ENCODE data around the gene AFTPH. TPM values are rescaled to one million over a fixed set of nuclear protein-coding genes. Genes with fewer than 3 reads are reported as not detected.

Gene AFTPH
- total and polyA plus RNA-seq, 9 of the 15 experiments (the other 6 are each of a cell fraction or from before 2014, with no cell fraction given): 8.0 to 26.2 (median 13.8) TPM

DNA sequence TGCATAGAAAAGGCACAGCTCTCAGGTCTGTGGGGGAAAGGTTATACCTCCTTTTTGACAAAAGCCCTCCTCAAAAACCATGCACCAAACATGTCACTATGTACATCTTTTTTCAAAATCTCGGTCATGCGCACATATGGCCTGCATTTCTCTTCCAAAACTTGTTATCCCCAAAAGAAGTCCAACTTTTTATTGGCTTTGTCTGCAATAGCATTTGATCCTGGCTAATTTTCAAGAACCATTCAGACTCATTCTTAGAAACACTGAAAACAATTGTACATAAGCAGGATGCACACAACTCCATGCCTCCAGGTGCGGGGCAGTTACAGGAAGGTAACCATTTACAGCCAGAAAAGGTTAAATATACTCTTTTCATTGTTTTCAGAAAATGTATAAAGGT is 107.6 kb downstream of the AFTPH start (continued):
- no peak for TF ChIP-seq REST (IDR thresholded peaks at IDR 0.05; ENCODE audit: borderline replicate concordance)
- TF ChIP-seq REST (CRISPR knock-in tag; IDR thresholded peaks at IDR 0.05; ENCODE audit: low read depth): no peak
- TF ChIP-seq SMAD4 (CRISPR knock-in tag; conservative IDR thresholded peaks at IDR 0.05): no peak
- TF ChIP-seq RBM22 (IDR thresholded peaks at IDR 0.05; ENCODE audit: low read depth, low read length, poor library complexity, severe bottlenecking): no peak
- TF ChIP-seq HCFC1 (IDR thresholded peaks at IDR 0.05; ENCODE audit: low read depth, low read length): no peak

Measured in K562 (cell line).